ENCODE data around the gene C16orf95. TPM values are rescaled to one million over a fixed set of nuclear protein-coding genes. Genes with fewer than 3 reads are reported as not detected.

The C16orf95 gene
- total and polyA plus RNA-seq, 2 experiments from 2014 or later = 4.7 to 6.6 TPM

GRCh38 chr16:87346517-87347060 lies 29.4 kb upstream of the C16orf95 start:
- Histone ChIP-seq H3K27me3 (no peaks in the 10 kb centered on the region), H3K9me2 (replicated peaks; ENCODE audit: insufficient read depth) (no peaks in the 10 kb centered on the region), H4K20me1 (ENCODE audit: insufficient read depth, poor library complexity, severe bottlenecking) (no peaks in the 10 kb centered on the region), H3K36me3 (replicated peaks; ENCODE audit: insufficient read depth, low read depth) (no peaks in the 10 kb centered on the region), H2AFZ (no peak overlapping the region), H3K79me2 (peaks cover 3% of the 10 kb centered on the region), H3K27ac (no peak overlapping the region), H3K4me2 (no peak overlapping the region), H3K9me3 (ENCODE audit: low read depth) (no peaks in the 10 kb centered on the region), H3K4me3 (no peak overlapping the region), H3K4me1 (ENCODE audit: insufficient read depth) (peaks cover 5% of the 10 kb centered on the region)
- 96% methylated on average over 21 of the region's 21 CpGs for WGBS (ENCODE audit: low lambda C conversion rate, missing lambda C conversion rate)
- TF ChIP-seq CTCF (IDR thresholded peaks at IDR 0.05; ENCODE audit: poor library complexity) = no peak
- TF ChIP-seq EZH2 (IDR thresholded peaks at IDR 0.05; ENCODE audit: borderline replicate concordance) = no peak
- no peak for TF ChIP-seq EZH2phosphoT487 (IDR thresholded peaks at IDR 0.05; ENCODE audit: low read depth, severe bottlenecking, unreplicated experiment)
- no peak for DNase-seq (ENCODE audit: low spot score)

- Histone ChIP-seq H3K4me2 (no peak overlapping the region), H3K36me3 (replicated peaks; ENCODE audit: insufficient read depth, low read depth) (no peaks in the 10 kb centered on the region), H3K4me3 (no peak overlapping the region), H2AFZ (no peak overlapping the region), H3K79me2 (peaks cover 3% of the 10 kb centered on the region), H3K9me2 (replicated peaks; ENCODE audit: insufficient read depth) (no peaks in the 10 kb centered on the region), H3K4me1 (ENCODE audit: insufficient read depth) (peaks cover 3% of the 10 kb centered on the region), H4K20me1 (ENCODE audit: insufficient read depth, poor library complexity, severe bottlenecking) (no peaks in the 10 kb centered on the region), H3K27me3 (no peaks in the 10 kb centered on the region), H3K9me3 (ENCODE audit: low read depth) (no peaks in the 10 kb centered on the region), H3K27ac (no peak overlapping the region)
- TF ChIP-seq CTCF (IDR thresholded peaks at IDR 0.05; ENCODE audit: poor library complexity) (no peak), EZH2phosphoT487 (IDR thresholded peaks at IDR 0.05; ENCODE audit: low read depth, severe bottlenecking, unreplicated experiment) (no peak), EZH2 (IDR thresholded peaks at IDR 0.05; ENCODE audit: borderline replicate concordance) (no peak)
- WGBS (ENCODE audit: low lambda C conversion rate, missing lambda C conversion rate) = 97% methylated on average over 25 of the region's 28 CpGs
- no peak for DNase-seq (ENCODE audit: low spot score)
Observed at GRCh38 chr16:87345726-87346424, 28.7 kb upstream of the C16orf95 start.

GRCh38 chr16:87344931-87345631 lies 27.9 kb upstream of the C16orf95 start:
- no peaks in the 10 kb centered on the region for H3K27me3 ChIP-seq
- H3K36me3 ChIP-seq (replicated peaks; ENCODE audit: insufficient read depth, low read depth) = no peaks in the 10 kb centered on the region
- no peaks in the 10 kb centered on the region for H3K4me1 ChIP-seq (ENCODE audit: insufficient read depth)
- H2AFZ ChIP-seq = no peak overlapping the region
- no peaks in the 10 kb centered on the region for H3K9me3 ChIP-seq (ENCODE audit: low read depth)
- 85% methylated on average over 11 of the region's 17 CpGs for WGBS (ENCODE audit: low lambda C conversion rate, missing lambda C conversion rate)
- no peak for DNase-seq (ENCODE audit: low spot score)
- no peaks in the 10 kb centered on the region for H3K9me2 ChIP-seq (replicated peaks; ENCODE audit: insufficient read depth)
- no peak overlapping the region for H3K27ac ChIP-seq
- no peak overlapping the region for H3K4me2 ChIP-seq
- TF ChIP-seq EZH2phosphoT487 (IDR thresholded peaks at IDR 0.05; ENCODE audit: low read depth, severe bottlenecking, unreplicated experiment) = no peak
- no peak for TF ChIP-seq EZH2 (IDR thresholded peaks at IDR 0.05; ENCODE audit: borderline replicate concordance)
- no peak for TF ChIP-seq CTCF (IDR thresholded peaks at IDR 0.05; ENCODE audit: poor library complexity)
- H3K4me3 ChIP-seq = no peak overlapping the region
- H4K20me1 ChIP-seq (ENCODE audit: insufficient read depth, poor library complexity, severe bottlenecking) = no peaks in the 10 kb centered on the region
- H3K79me2 ChIP-seq = peaks cover 3% of the 10 kb centered on the region

Measured in hepatocyte (in vitro differentiated cells).